GM18861 (cell line): ENCODE data around the gene OXA1L.
A peak's percentile ranks its signal among the peaks of the same experiment; 100 is the strongest.
"Not testable (repeated sequence)": the region's sequence is repeated elsewhere in the genome, so short reads cannot be mapped to it uniquely, and the experiment has no call there.

Experiments used
- ATAC-seq: cut with Tn5 transposase; IDR thresholded peaks from one replicate; pipeline ENCODE4 v1.9.1; 2021; ENCODE audit not compliant: unreplicated experiment

The OXA1L gene

DNA sequence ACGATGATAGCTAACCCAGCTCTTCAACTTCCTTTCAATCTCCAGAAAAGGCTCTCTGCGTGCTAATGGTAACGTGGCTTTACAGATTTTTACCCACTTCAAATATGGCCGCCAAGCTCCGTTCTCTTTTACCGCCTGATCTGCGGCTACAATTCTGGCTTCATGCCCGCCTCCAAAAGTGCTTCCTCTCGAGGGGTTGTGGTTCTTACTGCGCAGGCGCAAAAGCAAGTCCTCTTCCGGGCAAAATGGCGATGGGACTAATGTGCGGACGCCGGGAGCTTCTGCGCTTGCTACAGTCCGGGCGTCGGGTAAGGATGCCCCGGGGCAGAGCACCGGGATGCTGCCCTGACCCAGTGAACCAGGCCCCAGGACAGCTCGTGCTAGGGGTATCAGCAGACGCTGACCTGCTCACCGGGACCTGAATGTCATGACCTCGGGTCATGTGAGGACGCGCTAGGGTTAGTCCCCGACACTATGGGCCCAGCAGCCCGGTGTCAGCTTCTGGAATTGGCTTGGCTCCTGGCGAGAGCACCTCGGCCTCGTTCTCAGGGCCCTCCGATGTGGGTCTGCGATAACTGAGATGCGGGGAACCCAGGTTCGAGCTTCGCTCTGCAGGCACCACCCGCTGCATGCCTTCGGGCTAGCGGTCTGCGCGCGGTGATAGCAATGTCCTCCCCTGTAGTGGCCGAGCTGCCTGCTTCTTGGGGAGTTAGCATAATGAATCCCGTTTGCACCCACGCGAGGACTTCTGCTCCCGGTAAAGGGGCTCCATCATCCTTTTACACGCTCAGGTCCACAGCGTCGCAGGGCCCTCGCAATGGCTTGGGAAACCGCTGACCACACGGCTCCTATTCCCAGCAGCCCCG, at the start of gene OXA1L:
Gene OXA1L, plus strand, starts transcription at position 232 of the 866 bp plus-strand sequence. Its CDS starts 14 bp downstream, at position 246.
- peak; percentile 69 for ATAC-seq

- no peak for ATAC-seq
Observed at GRCh38 chr14:22718091-22718490, 48.4 kb upstream of the OXA1L start.

DNA sequence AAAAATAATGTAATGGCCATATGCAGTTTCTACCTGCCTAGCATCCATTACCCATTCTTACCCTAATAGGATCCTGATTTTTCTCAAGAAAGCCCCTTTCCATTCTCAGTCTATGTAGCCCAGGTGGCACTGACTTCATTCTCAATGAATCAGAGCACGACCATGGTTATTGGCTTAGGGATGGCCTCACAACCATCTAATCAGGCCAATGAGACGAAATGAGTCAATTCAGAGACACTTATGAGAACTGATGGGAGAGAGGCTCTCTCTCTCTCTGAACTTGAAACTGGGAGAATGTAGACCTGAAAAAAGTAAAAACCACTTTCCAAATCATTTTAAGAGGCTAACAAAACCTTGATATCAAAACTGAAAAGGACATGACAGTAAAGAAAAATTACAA, 45.3 kb upstream of the OXA1L start:
- ATAC-seq = no peak

GRCh38 chr14:22723815-22724214, 42.7 kb upstream of the OXA1L start:
- ATAC-seq = no peak

- not testable (repeated sequence) for ATAC-seq
Observed at GRCh38 chr14:22724847-22725246, 41.6 kb upstream of the OXA1L start.

GRCh38 chr14:22725374-22725773, 41.1 kb upstream of the OXA1L start:
- ATAC-seq = not testable (repeated sequence)

DNA sequence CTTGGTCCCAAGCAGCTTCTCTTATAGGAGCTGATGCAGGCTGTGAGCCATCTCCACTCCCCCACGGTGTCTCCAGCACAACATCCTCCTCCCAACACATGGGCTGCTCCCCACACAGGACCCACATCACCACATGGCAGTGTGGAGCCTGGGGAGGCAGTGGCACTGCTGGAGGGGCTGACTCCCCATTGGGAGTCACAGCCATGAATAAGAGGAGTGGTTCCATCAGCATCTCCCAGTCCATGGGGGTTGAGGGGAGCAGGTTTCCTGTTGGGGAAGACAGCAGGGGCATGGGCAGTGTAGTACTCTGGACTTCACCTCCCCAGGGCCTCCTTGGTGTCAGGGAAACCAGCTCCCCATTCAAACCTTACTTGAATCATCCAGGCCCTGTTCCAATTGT, 40.5 kb upstream of the OXA1L start:
- ATAC-seq = no peak

DNA sequence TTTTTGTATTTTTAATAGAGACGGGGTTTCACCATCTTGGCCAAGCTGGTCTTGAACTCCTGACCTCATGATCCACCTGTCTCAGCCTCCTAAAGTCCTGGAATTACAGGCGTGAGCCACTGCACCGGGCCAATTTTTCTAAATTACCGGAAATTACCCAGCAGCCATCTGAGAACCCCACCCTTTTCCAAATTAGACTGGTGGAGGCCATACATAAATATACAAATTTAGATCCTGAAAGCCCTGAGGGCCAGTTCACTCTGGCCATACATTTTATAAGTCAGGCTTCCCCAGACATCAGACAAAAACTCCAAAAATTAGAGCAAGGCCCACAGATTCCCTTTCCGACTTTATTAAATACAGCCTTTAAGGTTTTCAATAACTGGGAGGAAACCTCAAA, 34.4 kb upstream of the OXA1L start:
- not testable (repeated sequence) for ATAC-seq

DNA sequence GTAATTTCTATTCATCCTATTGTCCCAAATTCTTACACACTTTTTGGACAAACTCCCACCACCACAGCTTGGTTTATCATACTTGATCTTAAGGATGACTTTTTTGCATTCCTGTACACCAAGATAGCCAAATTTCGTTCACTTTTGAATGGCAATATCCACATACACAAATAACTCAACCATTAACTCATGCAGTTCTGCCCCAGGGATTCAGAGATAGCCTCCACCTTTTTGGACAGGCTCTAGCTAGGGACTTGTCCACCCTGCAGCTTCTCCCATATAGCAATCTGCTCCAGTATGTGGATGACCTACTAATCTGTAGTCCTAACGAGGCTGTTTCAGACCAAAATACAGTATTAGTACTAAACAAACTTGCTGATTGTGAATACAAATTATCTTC, 32.7 kb upstream of the OXA1L start:
- ATAC-seq = no peak

- no peak for ATAC-seq
Observed at GRCh38 chr14:22735096-22735495, 31.4 kb upstream of the OXA1L start.

DNA sequence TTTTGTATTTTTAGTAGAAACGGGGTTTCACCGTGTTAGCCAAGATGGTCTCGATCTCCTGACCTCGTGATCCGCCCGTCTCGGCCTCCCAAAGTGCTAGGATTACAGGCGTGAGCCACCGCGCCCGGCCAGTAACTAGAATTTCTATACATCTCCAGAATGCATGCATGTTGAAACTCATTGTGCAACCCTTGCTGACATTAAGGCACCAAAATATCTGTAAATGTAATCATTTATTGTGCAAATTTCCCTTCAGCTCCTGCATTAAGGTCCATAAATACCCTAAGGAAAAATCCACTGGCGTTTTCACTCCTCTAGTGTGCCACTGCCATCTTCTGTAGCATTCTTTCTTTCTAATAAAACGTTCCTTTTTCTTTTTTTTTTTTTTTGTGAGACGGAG, 30.1 kb upstream of the OXA1L start:
- not testable (repeated sequence) for ATAC-seq

DNA sequence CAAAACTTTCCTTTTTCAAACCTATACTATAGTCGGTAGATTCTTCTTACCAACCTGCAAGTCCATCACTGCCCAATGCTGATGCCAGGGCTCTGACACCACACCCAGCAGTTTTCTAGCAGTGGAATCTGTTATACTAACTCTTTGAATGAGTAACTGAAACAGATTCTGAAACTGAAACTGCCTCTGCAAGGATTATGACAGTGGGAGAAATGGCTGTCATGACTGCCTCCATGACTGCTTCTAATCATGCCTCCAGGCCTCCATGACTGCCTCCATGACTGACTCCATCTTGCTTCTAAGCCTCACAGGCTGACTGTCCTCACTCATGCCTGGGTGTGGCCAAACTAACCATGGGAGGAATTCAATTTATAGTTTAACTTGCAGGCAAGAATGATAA, 29.4 kb upstream of the OXA1L start:
- ATAC-seq = peak; percentile 81

GRCh38 chr14:22739423-22739822, 27.1 kb upstream of the OXA1L start:
- ATAC-seq = no peak

DNA sequence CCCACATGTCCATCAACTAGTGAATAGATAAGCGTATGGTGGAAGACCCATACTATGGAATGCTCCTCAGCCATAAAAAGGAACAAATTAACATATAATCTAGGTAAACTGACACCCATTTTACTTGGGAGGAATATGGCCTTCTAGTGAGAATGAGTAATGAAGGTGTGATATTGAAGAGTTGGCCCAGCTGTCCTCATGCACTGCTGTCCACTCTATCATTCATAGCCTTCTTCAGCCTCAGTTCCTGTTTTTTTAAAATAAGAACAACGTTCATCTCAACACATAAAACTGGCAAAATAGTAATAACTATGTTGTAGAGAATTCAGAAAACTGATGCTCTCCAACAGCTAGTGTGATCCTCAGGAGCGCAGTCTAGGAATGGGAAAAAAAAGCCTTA, 26.5 kb upstream of the OXA1L start:
- ATAC-seq = no peak

DNA sequence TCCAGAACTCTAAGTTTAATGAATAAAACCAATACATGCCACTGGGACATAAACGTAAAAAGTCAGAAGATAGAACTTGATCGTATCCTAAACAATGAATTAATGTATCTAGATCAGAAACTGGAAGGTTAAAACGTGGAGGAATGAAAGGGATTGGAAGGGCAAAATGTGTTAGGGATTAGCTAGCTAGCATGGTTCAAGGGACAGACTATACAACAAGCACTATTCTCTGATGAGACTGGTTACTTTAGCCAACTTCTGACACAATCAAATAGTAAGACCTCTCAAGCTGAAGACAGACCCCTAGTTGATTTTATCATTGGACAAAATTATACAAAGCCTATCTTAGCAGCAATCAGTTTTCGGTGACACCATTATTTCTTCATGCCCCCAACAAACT, 18.7 kb upstream of the OXA1L start:
- ATAC-seq = no peak

DNA sequence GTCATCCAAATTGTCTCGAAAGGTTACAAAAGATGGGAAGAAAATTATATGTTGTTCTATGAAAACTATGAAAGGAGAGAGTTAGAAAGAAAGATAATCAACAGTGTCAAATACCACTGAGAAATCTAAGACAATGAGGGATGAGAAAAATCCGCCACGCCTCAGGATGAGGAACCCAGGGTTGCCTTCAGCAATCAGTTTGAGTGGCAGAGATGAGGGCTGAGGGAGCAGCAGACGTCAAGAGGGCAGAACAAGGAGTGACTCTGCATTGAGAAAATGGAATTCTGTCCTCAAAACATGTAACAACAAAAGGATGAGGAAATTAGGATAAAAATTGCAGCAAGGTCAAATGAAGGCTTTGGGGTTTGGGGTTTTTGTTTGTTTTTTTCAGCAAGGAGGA, 18.3 kb upstream of the OXA1L start:
- ATAC-seq = no peak

GRCh38 chr14:22748631-22749068, 17.8 kb upstream of the OXA1L start:
- ATAC-seq = no peak

DNA sequence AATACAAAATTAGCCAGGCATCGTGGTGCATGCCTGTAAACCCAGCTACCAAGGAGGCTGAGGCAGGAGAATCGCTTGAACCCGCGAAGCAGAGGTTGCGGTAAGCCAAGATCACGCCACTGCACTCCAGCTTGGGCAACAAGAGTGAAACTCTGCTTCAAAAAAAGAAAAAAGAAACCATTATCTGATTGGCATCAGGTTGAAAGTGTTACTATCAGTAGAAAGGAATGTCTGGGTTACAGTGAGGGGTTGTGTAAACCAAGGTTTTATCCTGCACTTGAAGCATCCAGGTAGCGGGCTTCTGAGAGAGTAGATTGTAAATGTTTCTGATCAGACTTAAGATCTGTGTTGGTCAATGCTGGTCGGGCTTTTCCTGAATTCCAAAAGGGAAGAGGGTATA, 14.1 kb upstream of the OXA1L start:
- no peak for ATAC-seq

- no peak for ATAC-seq
Observed at GRCh38 chr14:22753586-22753985, 12.9 kb upstream of the OXA1L start.

DNA sequence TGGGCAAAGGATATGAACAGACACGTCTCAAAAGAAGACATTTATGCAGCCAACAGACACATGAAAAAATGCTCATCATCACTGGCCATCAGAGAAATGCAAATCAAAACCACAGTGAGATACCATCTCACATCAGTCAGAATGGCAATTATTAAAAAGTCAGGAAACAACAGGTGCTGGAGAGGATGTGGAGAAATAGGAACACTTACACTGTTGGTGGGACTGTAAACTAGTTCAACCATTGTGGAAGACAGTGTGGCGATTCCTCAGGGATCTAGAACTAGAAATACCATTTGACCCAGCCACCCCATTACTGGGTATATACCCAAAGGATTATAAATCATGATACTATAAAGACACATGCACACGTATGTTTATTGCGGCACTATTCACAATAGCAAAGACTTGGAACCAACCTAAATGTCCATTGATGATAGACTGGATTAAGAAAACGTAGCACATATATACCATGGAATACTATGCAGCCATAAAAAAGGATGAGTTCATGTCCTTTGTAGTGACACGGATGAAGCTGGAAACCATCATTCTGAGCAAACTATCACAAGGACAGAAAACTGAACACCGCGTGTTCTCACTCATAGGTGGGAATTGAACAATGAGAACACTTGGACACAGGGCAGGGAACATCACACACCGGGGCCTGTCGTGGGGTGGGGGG, 8.4 kb upstream of the OXA1L start:
- not testable (repeated sequence) for ATAC-seq

DNA sequence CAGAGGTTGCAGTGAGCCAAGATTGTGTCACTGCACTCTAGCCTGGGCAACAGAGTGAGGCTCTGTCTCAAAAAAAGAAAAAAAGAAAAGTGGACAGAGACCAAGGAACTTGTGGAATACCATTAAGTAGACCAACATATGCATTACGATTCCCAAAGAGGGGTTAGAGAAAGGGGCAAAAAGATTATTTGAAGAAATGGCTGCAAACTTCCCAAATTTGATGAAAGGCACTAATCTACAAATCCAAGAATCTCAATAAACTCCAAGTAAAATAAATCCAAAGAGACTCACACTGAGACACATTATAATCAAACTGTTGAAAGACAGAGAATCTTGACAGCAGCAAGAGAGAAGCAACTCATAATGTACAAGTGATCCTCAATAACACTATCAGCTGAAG, 4.8 kb upstream of the OXA1L start:
- ATAC-seq = no peak

- ATAC-seq = no peak
Observed at GRCh38 chr14:22764382-22764781, 2.1 kb upstream of the OXA1L start.

DNA sequence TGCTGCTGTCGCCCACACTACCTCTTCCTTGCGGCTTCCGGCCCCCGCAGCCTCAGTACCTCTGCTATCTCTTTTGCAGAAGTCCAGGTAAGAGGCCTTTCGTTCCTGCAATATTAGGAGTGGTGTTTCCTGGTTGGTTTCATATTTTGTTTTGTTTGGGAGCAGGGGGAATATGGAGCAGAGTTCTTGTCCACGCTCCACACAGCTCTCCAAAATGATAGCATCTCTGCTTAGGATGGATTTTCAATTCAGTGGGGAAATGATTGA, 768 bp downstream of the OXA1L start:
- ATAC-seq = no peak
